Neural progenitor cell (in vitro differentiated cells): ENCODE results near the gene GNAZ. TPM values are rescaled to one million over a fixed set of nuclear protein-coding genes. Genes with fewer than 3 reads are reported as not detected.

ENCODE experiments used
- DNase-seq: peaks from one replicate; pipeline ENCODE4 v3.0.0-alpha.2; 2016; ENCODE audit warnings: low spot score
- H2AFZ ChIP-seq: fragments of 200-600 bp; sonication (generic); replicated peaks from 2 replicates; pipeline ENCODE4 v1.6.1; 2016; ENCODE audit warnings: antibody characterized with exemption
- H3F3A ChIP-seq: fragments of 200-600 bp; sonication (generic); 2 replicates; pipeline ENCODE4 v1.6.1; 2016; ENCODE audit warnings: antibody characterized with exemption, low read depth
- H3K27ac ChIP-seq: fragments of 200-600 bp; sonication (generic); 2 replicates; pipeline ENCODE4 v1.5.1; 2016; ENCODE audit warnings: mild to moderate bottlenecking
- H3K27me3 ChIP-seq: fragments of 200-600 bp; sonication (generic); 2 replicates; pipeline ENCODE4 v1.6.1; 2016; ENCODE audit warnings: mild to moderate bottlenecking, moderate library complexity
- H3K36me3 ChIP-seq: fragments of 200-600 bp; sonication (generic); 2 replicates; pipeline ENCODE4 v1.5.1; 2016
- H3K4me1 ChIP-seq: fragments of 200-600 bp; sonication (generic); 2 replicates; pipeline ENCODE4 v1.6.1; 2016; ENCODE audit warnings: mixed run types
- H3K4me2 ChIP-seq: fragments of 200-600 bp; sonication (generic); 2 replicates; pipeline ENCODE4 v1.6.1; 2016
- H3K4me3 ChIP-seq: fragments of 200-600 bp; sonication (generic); 2 replicates; pipeline ENCODE4 v1.5.1; 2016
- H3K79me2 ChIP-seq: fragments of 200-600 bp; sonication (generic); 2 replicates; pipeline ENCODE4 v1.6.1; 2016; ENCODE audit warnings: low read depth
- H3K9ac ChIP-seq: fragments of 200-600 bp; sonication (generic); 2 replicates; pipeline ENCODE4 v1.6.1; 2016
- H3K9me3 ChIP-seq: fragments of 200-600 bp; sonication (generic); 2 replicates; pipeline ENCODE4 v1.5.1; 2016; ENCODE audit warnings: low read depth
- H4K20me1 ChIP-seq: fragments of 200-600 bp; sonication (generic); 2 replicates; pipeline ENCODE4 v1.6.1; 2016; ENCODE audit warnings: low read depth
- H3K27ac Mint-ChIP-seq: 3 replicates; pipeline ENCODE4 v1.8.0; 2021; ENCODE audit warnings: mixed read lengths
- H3K27me3 Mint-ChIP-seq: 2 replicates; pipeline ENCODE4 v1.8.0; 2022; ENCODE audit warnings: low read depth, mild to moderate bottlenecking, inconsistent platforms, moderate library complexity, mixed read lengths; ENCODE audit not compliant: insufficient read depth
- H3K36me3 Mint-ChIP-seq: 3 replicates; pipeline ENCODE4 v1.8.0; 2021; ENCODE audit warnings: mixed read lengths
- H3K4me1 Mint-ChIP-seq: 3 replicates; pipeline ENCODE4 v1.8.0; 2021; ENCODE audit warnings: mixed read lengths
- H3K4me3 Mint-ChIP-seq: 3 replicates; pipeline ENCODE4 v1.8.0; 2021; ENCODE audit warnings: mild to moderate bottlenecking, moderate library complexity, mixed read lengths
- H3K9me3 Mint-ChIP-seq: 3 replicates; pipeline ENCODE4 v1.8.0; 2020; ENCODE audit warnings: mixed read lengths
- CTCF ChIP-seq: fragments of 200-600 bp; sonication (generic); IDR thresholded peaks from 2 replicates; pipeline ENCODE4 v1.5.1; 2017; ENCODE audit warnings: antibody characterized with exemption, mild to moderate bottlenecking
- EZH2 ChIP-seq: fragments of 200-600 bp; sonication (generic); IDR thresholded peaks from 2 replicates; pipeline ENCODE4 v1.6.1; 2017; ENCODE audit warnings: antibody characterized with exemption, mild to moderate bottlenecking, moderate library complexity
- EZH2phosphoT487 ChIP-seq: fragments of 200-600 bp; sonication (generic); IDR thresholded peaks from 2 replicates; pipeline ENCODE4 v1.6.1; 2017; ENCODE audit warnings: antibody characterized with exemption
- total RNA-seq: library from RNA; depleted of rRNA; stranded (reverse); fragments of >200 nt; gene quantifications from 2 replicates; pipeline ENCODE4 v1.2.3, GENCODE V29; 2015; ENCODE audit warnings: low replicate concordance

The GNAZ gene
- total RNA-seq, 1 donor from 2014 or later: 16.5 TPM

GRCh38 chr22:23153994-23154393 lies 83.7 kb downstream of the GNAZ start:
- no peaks in the 10 kb centered on the region for H3K36me3 ChIP-seq
- Mint-ChIP-seq H3K4me3 (no peak overlapping the region), H3K27me3 (peaks cover 3% of the 10 kb centered on the region), H3K9me3 (no peaks in the 10 kb centered on the region), H3K4me1 (peaks cover 14% of the 10 kb centered on the region), H3K27ac (no peak overlapping the region), H3K36me3 (peaks cover 25% of the 10 kb centered on the region)
- no peaks in the 10 kb centered on the region for H3K27me3 ChIP-seq
- peaks cover 11% of the 10 kb centered on the region for H3K4me1 ChIP-seq
- no peak overlapping the region for H3K4me2 ChIP-seq
- TF ChIP-seq CTCF (no peak), EZH2 (no peak), EZH2phosphoT487 (no peak)
- H3K4me3 ChIP-seq: no peak overlapping the region
- no peaks in the 10 kb centered on the region for H3K79me2 ChIP-seq
- H3K9ac ChIP-seq: no peak overlapping the region
- DNase-seq: no peak
- H3F3A ChIP-seq: no peaks in the 10 kb centered on the region
- no peaks in the 10 kb centered on the region for H3K9me3 ChIP-seq
- no peak overlapping the region for H2AFZ ChIP-seq
- no peak overlapping the region for H3K27ac ChIP-seq
- H4K20me1 ChIP-seq: no peaks in the 10 kb centered on the region

GRCh38 chr22:23154461-23154860 lies 84.1 kb downstream of the GNAZ start:
- H3K4me3 ChIP-seq: no peak overlapping the region
- no peaks in the 10 kb centered on the region for H3K9me3 Mint-ChIP-seq
- peaks cover 3% of the 10 kb centered on the region for H3K27me3 Mint-ChIP-seq
- H3K27me3 ChIP-seq: no peaks in the 10 kb centered on the region
- no peak for TF ChIP-seq EZH2
- TF ChIP-seq EZH2phosphoT487: no peak
- no peak for TF ChIP-seq CTCF
- H3K4me2 ChIP-seq: no peak overlapping the region
- H3K4me3 Mint-ChIP-seq: no peak overlapping the region
- no peaks in the 10 kb centered on the region for H3F3A ChIP-seq
- peaks cover 11% of the 10 kb centered on the region for H3K4me1 ChIP-seq
- H3K36me3 ChIP-seq: no peaks in the 10 kb centered on the region
- peaks cover 25% of the 10 kb centered on the region for H3K36me3 Mint-ChIP-seq
- no peak overlapping the region for H3K9ac ChIP-seq
- no peaks in the 10 kb centered on the region for H3K79me2 ChIP-seq
- H4K20me1 ChIP-seq: no peaks in the 10 kb centered on the region
- no peak for DNase-seq
- no peaks in the 10 kb centered on the region for H3K9me3 ChIP-seq
- peaks cover 14% of the 10 kb centered on the region for H3K4me1 Mint-ChIP-seq
- no peak overlapping the region for H3K27ac ChIP-seq
- H2AFZ ChIP-seq: no peak overlapping the region
- H3K27ac Mint-ChIP-seq: no peak overlapping the region

- no peaks in the 10 kb centered on the region for H3K27me3 ChIP-seq
- peaks cover 19% of the 10 kb centered on the region for H3K36me3 Mint-ChIP-seq
These were observed 84.8 kb downstream of the GNAZ start for GRCh38 chr22:23155143-23155542.

More at GRCh38 chr22:23155143-23155542, 84.8 kb downstream of the GNAZ start:
- Histone ChIP-seq H3K4me2 (no peak overlapping the region), H3K4me3 (no peak overlapping the region), H2AFZ (no peak overlapping the region), H3K36me3 (no peaks in the 10 kb centered on the region), H3K9me3 (no peaks in the 10 kb centered on the region), H4K20me1 (no peaks in the 10 kb centered on the region), H3K27ac (no peak overlapping the region), H3K4me1 (peaks cover 11% of the 10 kb centered on the region), H3K79me2 (no peaks in the 10 kb centered on the region), H3K9ac (no peak overlapping the region), H3F3A (no peaks in the 10 kb centered on the region)
- TF ChIP-seq EZH2 (no peak), CTCF (no peak), EZH2phosphoT487 (no peak)
- Mint-ChIP-seq H3K4me3 (no peak overlapping the region), H3K4me1 (peaks cover 8% of the 10 kb centered on the region), H3K27me3 (peaks cover 3% of the 10 kb centered on the region), H3K27ac (no peak overlapping the region), H3K9me3 (no peaks in the 10 kb centered on the region)
- DNase-seq: no peak
